Tibial nerve (tissue), 4 donors: ENCODE results near the gene C1R. TPM values are rescaled to one million over a fixed set of nuclear protein-coding genes. Genes with fewer than 3 reads are reported as not detected.

ENCODE experiments used
- DNase-seq, 2 donors: peaks; one replicate each; pipeline ENCODE4 v3.0.0-alpha.2; 2019; ENCODE audit warnings: low spot score in 2 of 2
- H3K27ac ChIP-seq, 4 donors: fragments of 200-600 bp; sonication (generic) in 3 of 4; one replicate each; pipeline ENCODE4 v1.5.1; 2017 to 2019; ENCODE audit warnings: mild to moderate bottlenecking in 1 of 4
- H3K27me3 ChIP-seq, 2 donors: fragments of 200-600 bp; sonication (generic) in 1 of 2; one replicate each; pipeline versions ENCODE4 v1.5.1 to v1.6.0; 2017 to 2019
- H3K36me3 ChIP-seq, 3 donors: fragments of 200-600 bp; sonication (generic); one replicate each; pipeline ENCODE4 v1.5.1; 2018 to 2019
- H3K4me1 ChIP-seq, 4 donors: fragments of 200-600 bp; sonication (generic) in 3 of 4; one replicate each; pipeline ENCODE4 v1.5.1; 2017 to 2019
- H3K4me3 ChIP-seq, 4 donors: fragments of 200-600 bp; sonication (generic) in 3 of 4; one replicate each; pipeline ENCODE4 v1.5.1; 2017 to 2019; ENCODE audit warnings: mild to moderate bottlenecking in 1 of 4, moderate library complexity in 1 of 4
- H3K9me3 ChIP-seq, 4 donors: fragments of 200-600 bp; sonication (generic) in 3 of 4; one replicate each; pipeline ENCODE4 v1.5.1; 2017 to 2019
- CTCF ChIP-seq, 5 experiments: fragments of 200-600 bp in 3 of 5; fragments of 450-650 bp in 2 of 5; sonication (generic) in 3 of 5; IDR thresholded peaks; one replicate each; pipeline ENCODE4 v1.5.1; 2016 to 2019; ENCODE audit warnings: antibody characterized with exemption in 5 of 5, mild to moderate bottlenecking in 3 of 5, moderate library complexity in 2 of 5
- EP300 ChIP-seq, 2 donors: sonication (generic); formaldehyde crosslinking; IDR thresholded peaks; one replicate each; pipeline ENCODE4 v1.6.1; 2017; ENCODE audit warnings: antibody characterized with exemption in 2 of 2, mild to moderate bottlenecking in 1 of 2
- POLR2A ChIP-seq, 2 donors: fragments of 450-650 bp; IDR thresholded peaks; one replicate each; pipeline ENCODE4 v1.6.1; 2017; ENCODE audit warnings: antibody characterized with exemption in 2 of 2, mild to moderate bottlenecking in 2 of 2, moderate library complexity in 2 of 2
- WGBS, 2 donors: methylation state at CpG; one replicate each; pipeline ENCODE4 v1.1.5; 2018; 5-methylcytosine and 5-hydroxymethylcytosine counted together
- total RNA-seq, 4 donors: library from RNA; depleted of rRNA; stranded (reverse); fragments of >200 nt; gene quantifications; one replicate each; pipeline ENCODE4 v1.1.0, GENCODE V29; 2016

Gene C1R
- total RNA-seq, 4 donors from 2014 or later = 528 to 1,237 (median 593) TPM

- H3K4me3 ChIP-seq = no peak overlapping the region
- H3K4me1 ChIP-seq = peaks cover 0 to 31% (median 8%) of the 10 kb centered on the region in 4 donors
- peaks cover 0 to 31% (median 0%) of the 10 kb centered on the region in 3 donors for H3K36me3 ChIP-seq
- TF ChIP-seq CTCF (IDR thresholded peaks at IDR 0.05) (no peak), POLR2A (IDR thresholded peaks at IDR 0.05) (no peak), EP300 (IDR thresholded peaks at IDR 0.05) (no peak)
- no peak overlapping the region for H3K27ac ChIP-seq
- no peaks in the 10 kb centered on the region for H3K9me3 ChIP-seq
- no peaks in the 10 kb centered on the region for H3K27me3 ChIP-seq
- 64 to 68% methylated on average over 4 of the region's 4 CpGs for WGBS, 2 donors
- DNase-seq = no peak
Measured at GRCh38 chr12:7078163-7078562, 14.1 kb downstream of the C1R start.

GRCh38 chr12:7076493-7076892 lies 15.8 kb downstream of the C1R start:
- TF ChIP-seq CTCF (IDR thresholded peaks at IDR 0.05) (no peak), POLR2A (IDR thresholded peaks at IDR 0.05) (no peak), EP300 (IDR thresholded peaks at IDR 0.05) (no peak)
- WGBS, 2 donors = 91 to 95% methylated on average over 4 of the region's 4 CpGs
- Histone ChIP-seq H3K4me1 (peaks cover 0 to 30% (median 8%) of the 10 kb centered on the region in 4 donors), H3K27me3 (no peaks in the 10 kb centered on the region), H3K9me3 (no peaks in the 10 kb centered on the region), H3K4me3 (no peak overlapping the region), H3K27ac (no peak overlapping the region), H3K36me3 (peaks cover 0 to 14% (median 0%) of the 10 kb centered on the region in 3 donors)
- DNase-seq = no peak

GRCh38 chr12:7075939-7076338 lies 16.3 kb downstream of the C1R start:
- no peak overlapping the region for H3K27ac ChIP-seq

GRCh38 chr12:7075518-7075917 lies 16.7 kb downstream of the C1R start:
- H3K36me3 ChIP-seq = peaks cover 0 to 9% (median 0%) of the 10 kb centered on the region in 3 donors
- WGBS, 2 donors = 70 to 72% methylated on average over 3 of the region's 3 CpGs
- H3K4me1 ChIP-seq = peaks cover 0 to 20% (median 5%) of the 10 kb centered on the region in 4 donors
- DNase-seq = no peak
- H3K27me3 ChIP-seq = no peaks in the 10 kb centered on the region
- no peak for TF ChIP-seq CTCF (IDR thresholded peaks at IDR 0.05)
- no peak for TF ChIP-seq POLR2A (IDR thresholded peaks at IDR 0.05)
- no peak for TF ChIP-seq EP300 (IDR thresholded peaks at IDR 0.05)
- H3K27ac ChIP-seq = no peak overlapping the region
- H3K9me3 ChIP-seq = no peaks in the 10 kb centered on the region
- no peak overlapping the region for H3K4me3 ChIP-seq

More at GRCh38 chr12:7075939-7076338, 16.3 kb downstream of the C1R start:
- Histone ChIP-seq H3K4me3 (no peak overlapping the region), H3K36me3 (peaks cover 0 to 9% (median 0%) of the 10 kb centered on the region in 3 donors), H3K9me3 (no peaks in the 10 kb centered on the region), H3K27me3 (no peaks in the 10 kb centered on the region), H3K4me1 (peaks cover 0 to 24% (median 8%) of the 10 kb centered on the region in 4 donors)
- no peak for DNase-seq
- no peak for TF ChIP-seq CTCF (IDR thresholded peaks at IDR 0.05)
- no peak for TF ChIP-seq POLR2A (IDR thresholded peaks at IDR 0.05)
- no peak for TF ChIP-seq EP300 (IDR thresholded peaks at IDR 0.05)
- WGBS, 2 donors = 74% methylated on average over 3 of the region's 3 CpGs

GRCh38 chr12:7073946-7074345 lies 18.3 kb downstream of the C1R start:
- Histone ChIP-seq H3K27me3 (no peaks in the 10 kb centered on the region), H3K4me3 (no peak overlapping the region), H3K36me3 (peaks cover 0 to 20% (median 3%) of the 10 kb centered on the region in 3 donors), H3K4me1 (peaks cover 0 to 7% (median 0%) of the 10 kb centered on the region in 4 donors), H3K9me3 (no peaks in the 10 kb centered on the region), H3K27ac (no peak overlapping the region)
- TF ChIP-seq POLR2A (IDR thresholded peaks at IDR 0.05) = no peak
- TF ChIP-seq EP300 (IDR thresholded peaks at IDR 0.05) = no peak
- no peak for TF ChIP-seq CTCF (IDR thresholded peaks at IDR 0.05)
- DNase-seq = no peak
- 5 to 22% methylated on average over 1 of the region's 1 CpG for WGBS, 2 donors
